GM19468 (cell line): ENCODE results near the gene APLF.
"Not testable (repeated sequence)": the region's sequence is repeated elsewhere in the genome, so short reads cannot be mapped to it uniquely, and the experiment has no call there.

Experiments
- ATAC-seq: cut with Tn5 transposase; IDR thresholded peaks from one replicate; pipeline ENCODE4 v1.9.1; 2021; ENCODE audit warnings: mild to moderate bottlenecking, moderate library complexity, moderate number of reproducible peaks; ENCODE audit not compliant: unreplicated experiment; ENCODE audit errors: extremely low read depth

The APLF gene

GRCh38 chr2:68438455-68439303 is 28.7 kb upstream of the APLF start:
- no peak for ATAC-seq

- peak; percentile 95 for ATAC-seq
Observed at GRCh38 chr2:68441179-68441993, 26.0 kb upstream of the APLF start.

- no peak for ATAC-seq
Observed at GRCh38 chr2:68441994-68442322, 25.4 kb upstream of the APLF start.

- not testable (repeated sequence) for ATAC-seq
Observed at GRCh38 chr2:68446425-68446824, 21.0 kb upstream of the APLF start.

- no peak for ATAC-seq
Observed at GRCh38 chr2:68447118-68447517, 20.3 kb upstream of the APLF start.

- ATAC-seq: no peak
Observed at GRCh38 chr2:68448671-68449653, 18.4 kb upstream of the APLF start.

- ATAC-seq: no peak
Observed at GRCh38 chr2:68452158-68452900, 15.1 kb upstream of the APLF start.

- ATAC-seq: no peak
Observed at GRCh38 chr2:68453761-68454360, 13.5 kb upstream of the APLF start.

GRCh38 chr2:68454719-68455118 is 12.7 kb upstream of the APLF start:
- ATAC-seq: no peak

GRCh38 chr2:68456198-68456597 is 11.2 kb upstream of the APLF start:
- no peak for ATAC-seq

- ATAC-seq: no peak
Observed at GRCh38 chr2:68458981-68459380, 8.4 kb upstream of the APLF start.

GRCh38 chr2:68463287-68463877 is 4.0 kb upstream of the APLF start:
- ATAC-seq: no peak

- ATAC-seq: no peak
Observed at GRCh38 chr2:68464651-68465050, 2.7 kb upstream of the APLF start.

GRCh38 chr2:68465081-68465916 is 2.1 kb upstream of the APLF start:
- no peak for ATAC-seq

GRCh38 chr2:68466361-68466777 is 1.0 kb upstream of the APLF start:
- no peak for ATAC-seq

- peak; percentile 8 for ATAC-seq
Observed at GRCh38 chr2:68466778-68467076, 658 bp upstream of the APLF start.

- no peak for ATAC-seq
Observed at GRCh38 chr2:68468801-68469200, 1.4 kb downstream of the APLF start.

GRCh38 chr2:68469935-68470334 is 2.5 kb downstream of the APLF start:
- ATAC-seq: no peak
